Ascending aorta (tissue), 2 donors: ENCODE data around the gene RGS21. TPM values are rescaled to one million over a fixed set of nuclear protein-coding genes. Genes with fewer than 3 reads are reported as not detected.
"Not testable (repeated sequence)": the region's sequence is repeated elsewhere in the genome, so short reads cannot be mapped to it uniquely, and the experiment has no call there.

Experiments
- DNase-seq, 2 donors: peaks; one replicate each; pipeline ENCODE4 v3.0.0-alpha.2; 2019; ENCODE audit warnings: low spot score in 2 of 2
- H3K27ac ChIP-seq, 2 donors: fragments of 200-600 bp; sonication (generic); one replicate each; pipeline ENCODE4 v1.5.1; 2016 to 2017; ENCODE audit warnings: mild to moderate bottlenecking in 1 of 2
- H3K27me3 ChIP-seq: fragments of 200-600 bp; sonication (generic); one replicate; pipeline ENCODE4 v1.5.1; 2017
- H3K36me3 ChIP-seq, 2 donors: fragments of 200-600 bp; sonication (generic); one replicate each; pipeline ENCODE4 v1.5.1; 2016
- H3K4me1 ChIP-seq, 2 donors: fragments of 200-600 bp; sonication (generic); one replicate each; pipeline ENCODE4 v1.5.1; 2016 to 2017; ENCODE audit warnings: mild to moderate bottlenecking in 1 of 2
- H3K4me3 ChIP-seq, 2 donors: fragments of 200-600 bp; sonication (generic); one replicate each; pipeline ENCODE4 v1.5.1; 2016 to 2017; ENCODE audit warnings: mild to moderate bottlenecking in 1 of 2
- H3K9me3 ChIP-seq, 2 donors: fragments of 200-600 bp; sonication (generic); one replicate each; pipeline ENCODE4 v1.5.1; 2016
- CTCF ChIP-seq, 3 experiments: fragments of 200-600 bp in 2 of 3; fragments of 450-650 bp in 1 of 3; sonication (generic) in 2 of 3; IDR thresholded peaks; one replicate each; pipeline ENCODE4 v1.5.1; 2016 to 2019; ENCODE audit warnings: antibody characterized with exemption in 3 of 3, mild to moderate bottlenecking in 1 of 3, moderate library complexity in 1 of 3
- intact Hi-C: fragments of 100-400 bp; cut with DNase I; formaldehyde crosslinking; loops from one replicate; pipeline ENCODE4 v1.15.1; 2023
- total RNA-seq: library from RNA; depleted of rRNA; stranded (reverse); fragments of >200 nt; gene quantifications from one replicate; pipeline ENCODE4 v1.1.0, GENCODE V29; 2016

Gene RGS21
- total RNA-seq, 1 donor from 2014 or later: not detected

GRCh38 chr1:192277635-192278034, 39.2 kb upstream of the RGS21 start:
- Histone ChIP-seq H3K4me1 (no peaks in the 10 kb centered on the region), H3K27ac (no peak overlapping the region), H3K4me3 (no peak overlapping the region), H3K36me3 (no peaks in the 10 kb centered on the region), H3K27me3 (no peaks in the 10 kb centered on the region), H3K9me3 (no peaks in the 10 kb centered on the region)
- no peak for TF ChIP-seq CTCF (IDR thresholded peaks at IDR 0.05)
- DNase-seq: no peak
- intact Hi-C loops: no loop called here

GRCh38 chr1:192284927-192285326, 31.9 kb upstream of the RGS21 start:
- intact Hi-C loops: no loop called here
- no peak for DNase-seq
- TF ChIP-seq CTCF (IDR thresholded peaks at IDR 0.05): no peak
- Histone ChIP-seq H3K27me3 (no peaks in the 10 kb centered on the region), H3K4me3 (no peak overlapping the region), H3K36me3 (no peaks in the 10 kb centered on the region), H3K9me3 (peaks cover 0 to 9% of the 10 kb centered on the region in 2 donors), H3K27ac (no peak overlapping the region), H3K4me1 (no peaks in the 10 kb centered on the region)

GRCh38 chr1:192303029-192303428, 13.8 kb upstream of the RGS21 start:
- Histone ChIP-seq H3K27me3 (no peaks in the 10 kb centered on the region), H3K4me3 (no peak overlapping the region), H3K36me3 (no peaks in the 10 kb centered on the region), H3K27ac (no peak overlapping the region), H3K9me3 (peaks cover 0 to 1% of the 10 kb centered on the region in 2 donors), H3K4me1 (no peaks in the 10 kb centered on the region)
- TF ChIP-seq CTCF (IDR thresholded peaks at IDR 0.05): no peak
- no peak for DNase-seq
- intact Hi-C loops: no loop called here

GRCh38 chr1:192308314-192308713, 8.5 kb upstream of the RGS21 start:
- H3K4me3 ChIP-seq, H3K4me1 ChIP-seq, H3K27ac ChIP-seq, intact Hi-C loops, DNase-seq, H3K36me3 ChIP-seq, H3K27me3 ChIP-seq, H3K9me3 ChIP-seq: not testable (repeated sequence)

- intact Hi-C loops: no loop called here
- Histone ChIP-seq H3K27ac (no peak overlapping the region), H3K27me3 (no peaks in the 10 kb centered on the region), H3K4me1 (no peaks in the 10 kb centered on the region), H3K36me3 (no peaks in the 10 kb centered on the region), H3K9me3 (peaks cover 0 to 7% of the 10 kb centered on the region in 2 donors), H3K4me3 (no peak overlapping the region)
- peak in 1 of 3 experiments; percentile 25 for TF ChIP-seq CTCF (IDR thresholded peaks at IDR 0.05)
- no peak for DNase-seq
These were observed 5.5 kb upstream of the RGS21 start for GRCh38 chr1:192311281-192311680.

- no peak for TF ChIP-seq CTCF (IDR thresholded peaks at IDR 0.05)
- H3K27ac ChIP-seq: no peak overlapping the region
- no peak for DNase-seq
- H3K27me3 ChIP-seq: no peaks in the 10 kb centered on the region
- H3K4me3 ChIP-seq: no peak overlapping the region
- no peaks in the 10 kb centered on the region for H3K4me1 ChIP-seq
- intact Hi-C loops: no loop called here
- no peaks in the 10 kb centered on the region for H3K36me3 ChIP-seq
- H3K9me3 ChIP-seq: no peaks in the 10 kb centered on the region
These were observed 11.2 kb downstream of the RGS21 start for GRCh38 chr1:192327997-192328396.
